Epithelial cell of proximal tubule (primary cell): ENCODE data around the gene VRK1. TPM values are rescaled to one million over a fixed set of nuclear protein-coding genes. Genes with fewer than 3 reads are reported as not detected.
A peak's percentile ranks its signal among the peaks of the same experiment; 100 is the strongest.

ENCODE experiments used
- DNase-seq: peaks from one replicate; pipeline ENCODE4 v3.0.0-alpha.2; 2011; ENCODE audit warnings: low read depth
- H3K4me3 ChIP-seq: 2 replicates; pipeline ENCODE4 v1.5.1; 2011; ENCODE audit warnings: low read depth, mild to moderate bottlenecking, low read length
- CTCF ChIP-seq: conservative IDR thresholded peaks from 2 replicates; pipeline ENCODE4 v1.5.1; 2012; ENCODE audit warnings: low read depth, mild to moderate bottlenecking, low read length
- total RNA-seq: library from RNA; depleted of rRNA; stranded (reverse); fragments of >200 nt; gene quantifications from 2 replicates; pipeline ENCODE4 v1.2.3, GENCODE V29; 2015

The VRK1 gene
- total RNA-seq, 1 donor from 2014 or later: 47.3 TPM

- no peak overlapping the region for H3K4me3 ChIP-seq
- TF ChIP-seq CTCF: no peak
- DNase-seq: no peak
Measured at GRCh38 chr14:96823652-96824051, 26.5 kb downstream of the VRK1 start.

DNA sequence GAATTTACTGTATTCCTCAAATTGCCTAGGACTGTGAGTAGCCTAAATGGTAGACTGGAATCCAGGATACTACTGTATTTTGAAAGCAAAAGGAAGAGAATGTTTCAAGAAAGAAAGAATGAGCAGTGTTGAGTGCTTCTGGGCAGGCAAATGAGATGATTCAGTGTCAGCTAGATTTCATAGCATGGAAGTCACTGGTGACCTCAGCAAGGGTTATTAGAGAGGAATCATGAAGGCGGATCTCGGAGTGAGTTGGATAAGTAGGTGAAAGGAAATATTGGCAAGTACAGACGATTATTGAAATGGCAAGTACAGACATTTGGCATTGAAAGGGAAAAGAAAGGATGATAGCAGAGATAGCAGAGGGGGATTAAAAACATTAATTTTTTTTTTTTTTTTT lies 27.1 kb downstream of the VRK1 start:
- no peak overlapping the region for H3K4me3 ChIP-seq
- no peak for TF ChIP-seq CTCF
- peak; percentile 20 for DNase-seq

DNA sequence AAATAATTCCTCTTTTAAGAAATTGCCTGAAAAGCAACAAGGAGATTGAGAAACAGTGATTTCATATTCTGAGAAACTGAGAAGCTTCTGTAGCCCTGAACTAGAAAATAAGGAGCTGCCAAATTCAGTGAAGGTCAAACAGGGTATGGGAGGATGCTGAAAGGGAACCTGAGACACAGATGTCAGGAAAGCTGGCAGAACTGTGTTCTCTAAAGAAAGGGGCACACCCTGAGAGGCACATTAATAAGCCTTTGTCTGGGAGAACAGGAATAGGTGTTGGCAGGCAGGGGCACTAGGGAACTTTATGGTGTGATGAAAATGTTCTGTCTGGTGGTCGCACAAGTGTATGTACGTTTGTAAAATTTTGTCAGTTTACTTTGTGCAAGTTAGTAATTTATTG lies 29.6 kb downstream of the VRK1 start:
- H3K4me3 ChIP-seq: no peak overlapping the region
- no peak for TF ChIP-seq CTCF
- DNase-seq: no peak

DNA sequence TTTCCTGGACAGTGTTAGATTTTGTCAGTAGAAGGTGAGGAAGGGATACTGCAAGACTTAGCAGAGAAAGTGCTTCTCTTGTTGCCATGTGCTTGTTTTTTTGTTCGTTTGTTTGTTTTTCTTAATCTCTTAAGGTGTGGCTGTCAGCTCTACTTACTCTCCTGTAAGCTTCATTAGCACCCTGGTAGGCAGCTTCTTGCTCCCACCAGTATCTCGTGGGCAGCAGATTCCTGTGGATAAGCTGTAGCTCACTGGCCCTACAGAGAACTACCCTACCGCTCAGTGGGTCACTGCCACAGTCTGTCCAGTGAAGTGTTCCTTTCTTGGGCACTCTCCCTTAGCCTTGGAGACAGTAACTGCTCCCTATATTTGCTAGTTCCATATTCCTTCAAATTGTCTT lies 30.1 kb downstream of the VRK1 start:
- no peak for TF ChIP-seq CTCF
- H3K4me3 ChIP-seq: no peak overlapping the region
- no peak for DNase-seq

DNA sequence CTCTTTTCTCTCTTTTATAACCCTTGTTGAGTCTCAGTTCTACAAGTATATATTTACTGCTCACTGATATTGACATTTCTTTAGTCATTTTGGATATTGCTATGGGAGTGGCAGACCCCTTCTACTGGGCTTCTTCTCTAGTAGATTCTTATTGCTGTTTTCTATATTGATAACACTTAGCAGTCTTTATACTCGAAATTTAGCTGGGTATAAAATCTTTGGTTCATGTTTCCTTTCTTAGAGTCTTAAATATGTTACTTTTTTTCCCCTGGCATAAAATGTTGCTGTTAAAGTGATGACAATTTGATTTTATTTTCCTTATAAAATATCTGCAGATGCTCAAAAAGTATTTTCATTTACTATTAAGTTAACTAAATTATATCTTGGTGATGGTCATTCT lies 32.6 kb downstream of the VRK1 start:
- no peak overlapping the region for H3K4me3 ChIP-seq
- TF ChIP-seq CTCF: no peak
- DNase-seq: no peak

GRCh38 chr14:96830946-96831345 lies 33.8 kb downstream of the VRK1 start:
- no peak overlapping the region for H3K4me3 ChIP-seq
- no peak for TF ChIP-seq CTCF
- DNase-seq: no peak

DNA sequence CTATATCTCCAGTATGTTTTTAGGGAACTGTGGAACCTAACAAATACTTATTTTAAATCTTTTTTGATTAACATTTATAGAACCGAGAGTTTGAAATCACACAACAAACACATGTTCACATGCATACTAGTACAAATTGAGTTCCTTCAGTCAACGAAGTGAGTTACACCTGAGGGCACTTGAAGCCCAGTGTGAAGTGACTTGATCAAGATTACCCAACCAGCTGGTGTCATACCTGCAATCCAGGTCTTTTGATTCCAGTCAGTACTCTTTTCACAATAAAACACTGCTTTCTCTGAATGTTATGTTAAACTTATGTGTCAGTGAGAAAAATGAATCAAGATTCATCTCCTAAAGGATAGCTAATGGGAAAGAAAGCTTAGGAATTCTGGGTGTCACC lies 35.2 kb downstream of the VRK1 start:
- no peak for TF ChIP-seq CTCF
- no peak for DNase-seq
- H3K4me3 ChIP-seq: no peak overlapping the region
